Heart left ventricle (tissue), 13 donors: ENCODE measurements around the gene DNAH1.

Experiments used
- CTCF ChIP-seq, 12 donors: fragments of 200-600 bp; sonication (generic) in 4 of 12; IDR thresholded peaks; one replicate each; pipeline versions ENCODE4 v1.5.0 to v1.8.0; 2018 to 2022; ENCODE audit warnings: antibody characterized with exemption in 12 of 12, mild to moderate bottlenecking in 5 of 12
- POLR2A ChIP-seq, 2 donors: fragments of 450-650 bp; IDR thresholded peaks; one replicate each; pipeline ENCODE4 v1.6.1; 2017; ENCODE audit warnings: antibody characterized with exemption in 2 of 2, mild to moderate bottlenecking in 2 of 2, moderate library complexity in 2 of 2
- donor health status: ischemic (EF 13 %, LVEDD 7.1; RV severe dilation, severe dysfunction).
- donor health status: DM: no; HTN: yes; CAD: no.
- donor health status: DM: no; HTN: no; CAD: no.
- donor health status: ischemic (EF 25% LVEDD 6.9; RV normal size, moderate dysfunction).
- donor health status: ischemic (EF 25% LVEDD 5.7; RV mildly dilated, moderate dysfunction).
- donor health status: ischemic (EF 35%, LVEDD 5.7; RV mildly dilated, moderate dysfunction).
- donor health status: nonischemic (EF 11% LVEDD 7.7; RV severe dilation, severe dysfunction).
- donor health status: DM: yes; HTN: yes; CAD: no.
- donor health status: PGD.
- donor health status: ischemic (EF 29% LVEDD 5.4; RV normal size, mild dysfunction).
- donor health status: nonischemic (EF 23%, LVEDD 6.1; RV moderate dilation, normal function).

- TF ChIP-seq CTCF (IDR thresholded peaks at IDR 0.05) (no peak), POLR2A (IDR thresholded peaks at IDR 0.05) (no peak)
Measured at GRCh38 chr3:52283306-52283705, 32.8 kb upstream of the DNAH1 start.
